ENCODE data around the gene SAMD11.

The SAMD11 gene

GRCh38 chr1:928825-929661 is 5.3 kb downstream of the SAMD11 start:
- no peak for DNase-seq
- in situ Hi-C loops (cut with MboI; ENCODE audit: low pct_unique_long_range_greater_than_20kb, low sequenced_read_pairs), result no loop called here

GRCh38 chr1:929712-930632 is 6.2 kb downstream of the SAMD11 start:
- in situ Hi-C loops (cut with MboI; ENCODE audit: low pct_unique_long_range_greater_than_20kb, low sequenced_read_pairs), result no loop called here

GRCh38 chr1:930633-931138 is 7.0 kb downstream of the SAMD11 start:
- in situ Hi-C loops (cut with MboI; ENCODE audit: low pct_unique_long_range_greater_than_20kb, low sequenced_read_pairs), result no loop called here

More at GRCh38 chr1:929712-930632, 6.2 kb downstream of the SAMD11 start:
- DNase-seq, result no peak

GRCh38 chr1:931380-932172 is 7.9 kb downstream of the SAMD11 start:
- in situ Hi-C loops (cut with MboI; ENCODE audit: low pct_unique_long_range_greater_than_20kb, low sequenced_read_pairs), result no loop called here
- no peak for DNase-seq

More at GRCh38 chr1:930633-931138, 7.0 kb downstream of the SAMD11 start:
- DNase-seq, result no peak

- in situ Hi-C loops (cut with MboI; ENCODE audit: low pct_unique_long_range_greater_than_20kb, low sequenced_read_pairs), result no loop called here
- no peak for DNase-seq
These were observed 8.4 kb downstream of the SAMD11 start for GRCh38 chr1:932173-932510.

GRCh38 chr1:932776-933602 is 9.3 kb downstream of the SAMD11 start:
- in situ Hi-C loops (cut with MboI; ENCODE audit: low pct_unique_long_range_greater_than_20kb, low sequenced_read_pairs), result no loop called here
- no peak for DNase-seq

- in situ Hi-C loops (cut with MboI; ENCODE audit: low pct_unique_long_range_greater_than_20kb, low sequenced_read_pairs), result no loop called here
- no peak for DNase-seq
These were observed 9.8 kb downstream of the SAMD11 start for GRCh38 chr1:933603-933940.

GRCh38 chr1:934991-935750 is 11.4 kb downstream of the SAMD11 start:
- in situ Hi-C loops (cut with MboI; ENCODE audit: low pct_unique_long_range_greater_than_20kb, low sequenced_read_pairs), result no loop called here
- no peak for DNase-seq

- in situ Hi-C loops (cut with MboI; ENCODE audit: low pct_unique_long_range_greater_than_20kb, low sequenced_read_pairs), result no loop called here
- DNase-seq, result no peak
These were observed 12.1 kb downstream of the SAMD11 start for GRCh38 chr1:935751-936231.

- DNase-seq, result no peak
- in situ Hi-C loops (cut with MboI; ENCODE audit: low pct_unique_long_range_greater_than_20kb, low sequenced_read_pairs), result no loop called here
These were observed 12.9 kb downstream of the SAMD11 start for GRCh38 chr1:936348-937264.

GRCh38 chr1:937521-937920 is 13.8 kb downstream of the SAMD11 start:
- in situ Hi-C loops (cut with MboI; ENCODE audit: low pct_unique_long_range_greater_than_20kb, low sequenced_read_pairs), result no loop called here
- DNase-seq, result no peak

GRCh38 chr1:938088-938683 is 14.5 kb downstream of the SAMD11 start:
- in situ Hi-C loops (cut with MboI; ENCODE audit: low pct_unique_long_range_greater_than_20kb, low sequenced_read_pairs), result no loop called here
- DNase-seq, result no peak

- in situ Hi-C loops (cut with MboI; ENCODE audit: low pct_unique_long_range_greater_than_20kb, low sequenced_read_pairs), result no loop called here
- DNase-seq, result no peak
These were observed 15.2 kb downstream of the SAMD11 start for GRCh38 chr1:938711-939489.

- in situ Hi-C loops (cut with MboI; ENCODE audit: low pct_unique_long_range_greater_than_20kb, low sequenced_read_pairs), result no loop called here
- DNase-seq, result no peak
These were observed 15.9 kb downstream of the SAMD11 start for GRCh38 chr1:939511-940106.

All from KBM-7 (cell line).